GM19025 (cell line): ENCODE data around the gene RNF43.

Experiments used
- ATAC-seq: cut with Tn5 transposase; IDR thresholded peaks from one replicate; pipeline ENCODE4 v1.9.1; 2021; ENCODE audit warnings: mild to moderate bottlenecking, low read depth, moderate library complexity; ENCODE audit not compliant: unreplicated experiment

RNF43 gene

DNA sequence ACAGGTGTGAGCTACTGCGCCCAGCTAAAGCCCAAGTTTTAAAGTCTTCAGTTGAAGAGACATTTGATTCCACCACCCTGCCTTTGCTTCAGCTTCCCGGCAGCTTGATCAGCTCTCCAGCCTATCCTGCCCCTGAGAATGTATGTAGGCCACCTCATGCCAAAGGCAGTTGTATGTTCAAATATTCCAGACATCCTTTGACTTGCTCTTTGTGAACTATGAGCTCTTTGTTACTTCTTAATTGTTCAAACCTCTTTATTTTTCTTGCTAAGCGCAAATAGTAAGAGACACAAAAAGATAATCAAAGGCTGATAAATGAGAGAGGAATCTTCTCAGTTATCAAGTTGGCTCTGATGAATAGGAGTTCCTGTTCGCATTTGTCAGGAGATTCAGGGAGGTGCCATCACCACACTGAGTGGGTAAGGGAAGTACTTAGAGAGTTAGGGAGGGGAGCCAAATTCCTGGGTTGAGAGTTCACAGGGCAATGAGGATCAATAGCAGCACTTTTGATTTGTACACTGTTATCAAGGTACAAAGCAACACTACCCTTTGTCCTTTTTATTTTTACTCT, 33.4 kb downstream of the RNF43 start:
- no peak for ATAC-seq

- ATAC-seq = no peak
Observed at GRCh38 chr17:58382872-58383242, 34.5 kb downstream of the RNF43 start.

GRCh38 chr17:58382108-58382871, 35.0 kb downstream of the RNF43 start:
- peak; percentile 67 for ATAC-seq

DNA sequence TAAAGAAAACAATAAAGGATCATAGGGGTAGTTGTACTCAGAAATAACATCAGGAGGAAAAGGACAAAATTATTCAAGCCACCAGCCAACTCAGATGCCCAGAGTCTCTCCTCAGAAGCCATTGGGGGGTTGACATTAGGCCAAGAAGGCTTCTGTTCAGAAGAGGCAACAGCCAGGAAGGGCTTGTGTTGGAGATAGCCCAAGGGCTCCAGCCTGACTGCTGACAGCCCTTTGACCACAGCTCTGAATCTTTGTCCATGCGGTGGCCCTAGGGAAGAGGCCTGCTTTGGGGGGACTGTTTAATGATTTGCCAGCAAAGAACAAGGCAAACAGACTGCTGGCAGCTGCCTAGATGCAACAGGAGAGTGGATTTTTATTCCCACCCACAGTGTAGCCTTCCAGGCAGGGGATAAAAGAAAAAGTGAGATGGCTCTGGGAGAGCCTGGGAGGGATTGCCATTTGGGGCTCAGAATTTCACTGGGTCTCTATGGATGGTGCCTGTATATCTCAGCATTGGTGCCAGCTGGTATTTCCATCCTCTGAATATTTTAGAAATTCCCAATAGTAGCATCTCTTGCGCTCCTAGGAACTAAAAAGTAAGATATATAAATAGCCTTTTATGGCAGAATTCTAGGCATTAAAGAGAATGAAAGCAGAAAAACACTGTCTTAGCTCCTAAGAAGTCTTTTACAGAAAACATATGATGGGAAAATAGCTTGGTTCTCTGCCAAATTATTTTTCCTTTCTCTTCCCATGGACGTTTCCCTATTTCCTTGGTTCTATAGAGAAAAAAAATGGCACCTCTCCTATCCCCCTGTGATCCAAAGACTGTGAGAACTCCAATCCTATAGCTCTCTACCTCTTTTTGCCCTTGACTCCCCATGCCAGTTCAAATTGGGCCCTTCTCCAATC, 36.0 kb downstream of the RNF43 start:
- no peak for ATAC-seq

DNA sequence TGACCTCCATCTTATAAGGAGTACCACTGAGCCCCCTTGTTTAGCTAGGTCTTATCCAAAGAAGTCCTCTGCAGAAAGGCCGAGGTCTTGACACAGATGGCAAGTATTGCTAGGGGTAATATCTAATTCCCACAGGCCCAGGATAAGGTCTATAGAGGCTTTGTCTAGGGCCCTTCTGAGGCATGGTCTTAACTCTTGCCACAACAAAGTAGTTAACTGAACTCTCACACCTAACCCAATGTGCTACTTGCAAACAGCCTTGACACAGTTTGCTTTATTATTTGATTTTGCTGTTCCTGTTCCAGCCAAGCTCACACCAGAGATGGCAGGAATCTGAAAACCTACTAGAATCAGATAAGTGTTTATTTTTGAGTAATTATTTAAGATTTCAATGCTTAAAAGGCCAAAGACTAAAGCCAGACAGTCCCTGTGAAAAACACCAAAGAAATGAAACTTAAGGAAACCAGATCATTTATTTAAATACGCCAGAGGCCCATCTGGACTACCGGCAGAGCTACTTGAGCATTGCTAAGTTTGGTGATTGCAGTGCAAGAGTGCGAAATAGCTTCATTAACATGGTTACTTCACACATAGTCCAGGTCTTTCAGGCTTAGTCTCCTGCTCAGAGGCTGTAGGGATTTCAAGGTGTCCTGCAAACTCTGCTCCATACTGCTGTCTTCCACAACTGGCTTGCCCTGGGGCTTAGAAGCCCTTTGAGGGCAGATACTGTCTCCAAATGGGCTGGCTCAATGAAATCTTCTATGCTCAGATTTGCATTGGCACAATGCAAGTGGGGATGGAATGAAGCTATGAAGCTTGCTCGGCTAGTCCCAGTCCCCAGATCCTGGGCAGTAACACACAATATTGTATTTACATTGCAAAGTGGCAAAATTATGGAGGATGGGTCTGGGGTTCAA, 36.9 kb downstream of the RNF43 start:
- no peak for ATAC-seq

GRCh38 chr17:58379511-58379824, 37.9 kb downstream of the RNF43 start:
- no peak for ATAC-seq

- ATAC-seq = no peak
Observed at GRCh38 chr17:58378733-58379510, 38.4 kb downstream of the RNF43 start.

GRCh38 chr17:58377661-58378060, 39.7 kb downstream of the RNF43 start:
- ATAC-seq = no peak

DNA sequence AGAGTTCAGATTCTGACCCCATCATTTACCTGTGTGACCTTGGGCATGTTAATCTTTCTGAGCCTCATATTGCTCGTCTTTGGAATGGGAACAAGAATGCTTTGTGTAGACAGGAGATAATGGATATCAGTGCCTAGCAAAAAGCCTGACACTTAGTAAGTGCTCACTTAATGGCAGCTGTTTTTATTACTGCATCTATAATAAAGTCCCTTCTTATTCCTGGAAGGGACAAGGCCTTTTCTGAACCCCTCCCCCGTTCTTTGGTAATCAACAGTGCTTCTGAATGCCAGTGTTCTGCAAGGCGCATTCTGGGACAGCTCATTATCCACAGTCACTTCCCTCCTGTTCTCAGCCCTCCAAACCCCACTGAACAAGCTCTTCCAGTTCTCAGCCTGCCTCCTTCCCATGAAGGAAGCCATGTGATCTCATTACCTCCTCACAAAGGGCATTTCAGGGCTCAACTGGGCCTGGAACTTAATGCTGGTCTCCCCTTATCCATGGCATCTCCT, 40.2 kb downstream of the RNF43 start:
- ATAC-seq = no peak

DNA sequence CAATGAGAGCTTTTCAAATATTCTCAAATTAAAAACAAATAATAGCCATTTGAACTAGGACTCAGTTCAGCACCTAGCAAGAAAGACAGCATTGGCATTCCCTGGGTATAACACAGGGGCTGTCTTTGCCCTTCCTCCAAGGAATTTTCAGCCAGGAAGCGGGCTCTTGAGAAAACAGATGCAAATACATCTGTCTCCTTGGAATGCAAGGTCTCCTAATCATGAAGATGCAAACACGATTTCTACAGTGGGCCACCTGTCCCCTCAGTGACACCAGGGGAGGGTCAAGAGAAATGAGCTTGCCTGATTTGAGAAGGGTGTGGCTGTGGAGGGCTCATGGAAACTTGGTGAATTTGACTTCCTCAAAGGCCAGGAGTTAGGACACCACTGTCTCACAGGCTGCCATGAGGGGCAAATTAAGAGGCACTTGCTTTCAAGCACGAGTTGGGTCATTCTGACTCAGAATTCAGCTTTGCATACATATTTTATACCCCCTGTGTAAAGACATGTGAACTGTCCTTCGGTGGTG, 40.8 kb downstream of the RNF43 start:
- ATAC-seq = no peak

DNA sequence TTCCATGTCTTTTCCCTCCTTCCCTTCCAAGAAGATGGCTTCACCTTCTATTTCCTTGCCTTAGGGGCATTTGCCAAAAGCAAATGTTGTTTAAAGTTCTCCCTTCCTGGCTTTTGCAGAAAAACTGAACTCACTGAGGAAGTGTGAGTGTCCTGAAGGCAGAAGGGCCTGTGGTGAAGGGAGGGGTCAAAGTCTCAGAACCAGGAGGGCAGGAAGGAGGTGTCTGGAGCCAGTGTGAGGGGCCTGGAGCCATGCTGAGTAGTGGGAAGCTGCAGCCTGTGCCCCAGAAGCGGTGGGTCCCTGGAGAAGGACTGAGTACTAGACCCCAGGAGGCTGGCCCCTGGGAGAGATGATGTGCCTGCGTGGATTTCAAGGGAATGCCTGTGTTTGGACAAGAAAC, 41.5 kb downstream of the RNF43 start:
- ATAC-seq = no peak

DNA sequence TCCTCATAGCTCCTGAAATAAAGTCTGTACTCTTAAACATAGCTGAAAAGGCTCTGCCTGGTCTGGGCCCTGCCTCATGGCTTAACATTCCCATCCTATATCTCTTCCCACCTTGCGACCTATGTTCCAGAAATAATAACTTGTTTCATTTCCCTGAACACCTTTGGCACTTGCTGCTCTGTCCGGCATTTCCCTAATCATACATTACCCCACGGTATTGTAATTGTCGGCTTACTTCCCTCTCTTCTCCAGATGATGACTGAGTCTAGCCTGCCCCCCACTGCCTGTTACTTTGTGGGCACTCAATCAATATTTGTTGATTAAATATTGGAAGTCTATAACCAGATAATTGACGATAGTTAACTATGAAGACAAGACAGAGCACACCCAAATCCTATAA, 42.1 kb downstream of the RNF43 start:
- no peak for ATAC-seq

DNA sequence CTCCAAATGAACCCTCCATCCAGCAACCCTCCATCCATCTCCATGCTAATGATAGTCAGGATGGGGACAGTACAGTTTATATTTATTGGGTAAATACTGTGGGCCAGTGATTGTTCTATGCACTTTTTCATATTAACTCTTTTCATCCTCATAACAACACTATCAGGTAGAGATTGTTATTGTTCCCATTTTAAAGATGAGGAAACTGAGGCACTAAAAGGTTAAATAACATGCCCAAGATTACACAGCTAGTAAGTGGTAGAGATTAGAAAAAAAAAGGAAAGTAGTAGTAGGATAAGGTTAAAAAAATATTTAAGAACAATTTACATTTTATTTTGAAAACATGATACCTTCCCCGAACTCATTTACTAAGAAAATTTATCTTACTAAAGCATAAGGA, 43.4 kb downstream of the RNF43 start:
- ATAC-seq = no peak

DNA sequence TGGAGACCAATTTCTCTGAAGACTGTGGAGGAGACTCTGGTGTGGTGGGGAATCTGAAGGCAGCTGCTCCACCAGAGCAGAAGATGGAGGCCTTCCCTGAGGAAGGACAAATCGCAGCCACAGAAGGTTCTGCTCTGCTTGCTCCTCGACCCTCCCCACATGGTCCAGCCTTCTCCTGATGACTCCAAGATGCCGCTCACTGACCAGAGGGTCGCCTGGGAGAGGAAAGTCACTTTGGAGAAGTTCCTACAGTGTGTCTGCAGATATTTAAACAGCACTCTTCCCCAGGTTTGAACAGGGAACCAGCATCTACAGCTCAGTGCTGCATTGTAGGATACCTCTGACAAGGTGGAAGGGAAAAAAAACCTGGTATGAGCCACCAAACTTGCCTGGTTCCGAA, 44.3 kb downstream of the RNF43 start:
- no peak for ATAC-seq

- ATAC-seq = no peak
Observed at GRCh38 chr17:58371300-58371950, 45.9 kb downstream of the RNF43 start.

- ATAC-seq = no peak
Observed at GRCh38 chr17:58370716-58371115, 46.6 kb downstream of the RNF43 start.

- ATAC-seq = no peak
Observed at GRCh38 chr17:58370309-58370708, 47.0 kb downstream of the RNF43 start.

DNA sequence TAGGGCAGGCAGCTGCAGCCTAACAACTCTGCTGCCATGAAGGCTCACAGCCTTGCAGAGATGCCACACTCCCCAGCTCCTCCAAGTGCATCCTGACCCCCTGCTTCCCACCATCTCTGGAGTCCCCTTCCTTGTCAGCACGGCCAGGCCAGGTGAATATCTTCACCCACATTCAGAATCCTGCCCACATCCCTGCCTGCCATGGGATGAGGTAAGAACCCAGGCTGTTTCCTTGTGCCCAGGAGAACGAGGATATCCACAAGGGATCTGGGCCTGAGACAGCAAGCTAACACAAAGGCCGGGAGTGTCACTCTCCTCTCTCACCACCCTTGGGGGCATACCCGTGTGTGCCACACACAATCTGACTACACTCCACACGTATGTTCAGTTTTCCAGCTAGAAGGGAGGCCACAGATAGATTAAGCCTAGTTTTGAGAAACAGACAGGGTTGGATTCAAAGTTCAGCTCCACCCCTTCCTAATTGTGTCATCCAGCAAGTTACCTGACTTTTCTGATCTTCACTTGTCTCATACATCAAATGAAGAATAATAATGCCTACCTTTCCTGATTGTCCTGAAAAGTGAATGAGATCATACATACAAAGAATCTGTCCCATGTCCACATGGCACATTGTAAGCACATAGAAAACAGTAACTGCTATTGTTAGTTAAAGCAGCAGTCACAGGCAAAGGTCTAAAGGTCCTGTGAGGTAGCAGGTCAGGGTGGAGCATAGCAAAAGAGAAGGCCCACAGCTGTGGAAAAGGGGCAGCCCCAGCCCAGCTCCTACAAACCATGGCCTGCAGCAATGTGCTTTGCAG, 47.9 kb downstream of the RNF43 start:
- no peak for ATAC-seq
